ENCODE results near the gene SYNE1. TPM values are rescaled to one million over a fixed set of nuclear protein-coding genes. Genes with fewer than 3 reads are reported as not detected.

The SYNE1 gene
- total RNA-seq, 4 donors from 2014 or later: 78.9 to 352 (median 113) TPM

DNA sequence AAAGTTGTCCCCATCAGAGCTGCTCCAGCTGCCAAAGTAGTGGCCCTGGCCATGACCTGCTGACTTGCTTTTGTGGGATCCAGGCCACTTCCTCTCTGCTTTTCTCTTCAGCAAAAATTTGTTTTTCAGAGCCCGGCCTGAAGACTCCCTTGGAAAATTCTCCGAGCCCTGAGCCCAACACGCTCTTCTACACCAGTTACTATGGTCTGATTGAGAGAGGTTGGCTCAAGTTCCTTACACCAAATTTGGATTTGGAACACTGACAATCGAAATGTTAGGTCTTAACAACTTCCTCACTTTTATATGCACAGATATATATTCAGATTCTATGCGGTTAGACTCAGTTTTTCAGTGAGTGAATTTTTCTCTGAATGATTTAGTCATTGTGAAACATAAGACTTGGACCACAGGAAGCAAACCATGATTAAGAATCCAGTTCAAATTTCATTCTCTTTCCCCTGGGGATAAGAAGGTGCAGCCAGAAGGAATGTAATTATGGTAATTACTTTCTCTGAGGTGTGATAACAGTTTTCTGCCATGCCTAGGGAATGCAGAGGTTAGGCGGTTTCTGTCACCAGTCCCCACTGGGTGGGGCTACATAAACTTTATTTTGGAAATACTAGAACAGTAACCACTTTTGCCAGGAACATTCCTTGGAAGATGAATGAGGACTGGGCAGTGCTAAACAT, 365.2 kb downstream of the SYNE1 start:
- DNase-seq (ENCODE audit: low spot score): no peak
- TF ChIP-seq, protein P1, sequence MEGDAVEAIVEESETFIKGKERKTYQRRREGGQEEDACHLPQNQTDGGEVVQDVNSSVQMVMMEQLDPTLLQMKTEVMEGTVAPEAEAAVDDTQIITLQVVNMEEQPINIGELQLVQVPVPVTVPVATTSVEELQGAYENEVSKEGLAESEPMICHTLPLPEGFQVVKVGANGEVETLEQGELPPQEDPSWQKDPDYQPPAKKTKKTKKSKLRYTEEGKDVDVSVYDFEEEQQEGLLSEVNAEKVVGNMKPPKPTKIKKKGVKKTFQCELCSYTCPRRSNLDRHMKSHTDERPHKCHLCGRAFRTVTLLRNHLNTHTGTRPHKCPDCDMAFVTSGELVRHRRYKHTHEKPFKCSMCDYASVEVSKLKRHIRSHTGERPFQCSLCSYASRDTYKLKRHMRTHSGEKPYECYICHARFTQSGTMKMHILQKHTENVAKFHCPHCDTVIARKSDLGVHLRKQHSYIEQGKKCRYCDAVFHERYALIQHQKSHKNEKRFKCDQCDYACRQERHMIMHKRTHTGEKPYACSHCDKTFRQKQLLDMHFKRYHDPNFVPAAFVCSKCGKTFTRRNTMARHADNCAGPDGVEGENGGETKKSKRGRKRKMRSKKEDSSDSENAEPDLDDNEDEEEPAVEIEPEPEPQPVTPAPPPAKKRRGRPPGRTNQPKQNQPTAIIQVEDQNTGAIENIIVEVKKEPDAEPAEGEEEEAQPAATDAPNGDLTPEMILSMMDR (IDR thresholded peaks at IDR 0.05): no peak

DNA sequence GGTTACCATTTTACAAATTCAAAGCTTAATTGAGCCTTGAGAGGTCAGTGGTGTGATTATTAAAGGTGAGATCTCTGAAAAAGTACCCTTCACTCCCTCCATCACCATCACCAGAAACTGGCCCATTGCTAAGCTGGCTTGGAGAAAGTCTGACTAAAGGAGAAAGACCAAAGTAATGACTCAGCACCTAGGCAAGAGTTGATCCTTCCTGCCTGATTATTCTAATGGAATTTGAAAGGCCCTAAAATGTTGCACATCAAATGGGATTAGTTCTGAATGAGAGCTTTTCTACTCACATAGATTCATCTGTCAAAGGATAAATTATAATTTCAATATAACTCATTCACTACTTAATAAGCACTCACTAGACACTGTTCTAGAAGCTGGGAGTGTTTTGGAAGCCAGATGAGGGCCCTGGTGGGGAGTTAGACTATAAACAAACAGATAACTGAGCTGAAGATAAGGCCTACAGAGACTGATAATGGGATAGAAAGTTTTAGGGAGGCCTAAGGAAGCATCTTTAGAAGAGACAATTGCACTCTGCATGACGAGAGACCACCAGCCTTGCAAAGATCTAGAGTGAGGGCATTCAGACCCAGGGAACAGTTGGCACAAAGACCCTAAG, 366.7 kb downstream of the SYNE1 start:
- ATAC-seq (ENCODE audit: low FRiP score) (peak; percentile 61), DNase-seq (ENCODE audit: low spot score) (no peak)
- TF ChIP-seq, protein P1 (IDR thresholded peaks at IDR 0.05): no peak

More for the DNA sequence above, 365.2 kb downstream of the SYNE1 start:
- peak; percentile 54 for ATAC-seq (ENCODE audit: low FRiP score)

DNA sequence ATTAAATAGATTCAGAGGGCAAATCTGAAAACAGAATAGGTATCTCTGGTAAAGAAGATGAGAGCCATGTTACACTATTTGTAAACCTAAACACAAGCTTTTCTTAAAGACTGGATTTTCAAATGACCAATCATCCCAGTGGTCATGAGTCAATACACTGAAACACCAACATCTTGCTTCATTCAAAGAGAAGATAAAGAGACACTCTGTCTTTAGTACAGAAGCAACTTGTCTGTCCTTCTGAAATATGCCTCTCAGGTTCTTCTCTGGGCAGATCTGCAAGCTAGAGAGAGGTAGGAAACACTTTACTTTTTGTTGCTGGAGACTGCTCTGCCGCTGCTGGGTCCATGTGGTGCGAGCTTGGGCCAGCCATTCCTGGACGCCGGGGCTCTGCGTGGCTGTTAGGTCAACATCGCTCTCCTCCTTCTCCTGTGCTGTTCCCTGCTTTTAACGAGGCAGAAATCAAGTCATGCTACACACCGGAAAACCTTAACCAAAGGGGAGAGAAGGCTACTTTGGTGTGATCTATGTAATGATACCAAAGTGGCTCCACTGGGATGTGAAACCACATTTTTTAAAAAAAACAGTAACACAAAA, 368.2 kb downstream of the SYNE1 start:
- no peak for ATAC-seq (ENCODE audit: low FRiP score)
- DNase-seq (ENCODE audit: low spot score): no peak
- TF ChIP-seq, protein P1 (IDR thresholded peaks at IDR 0.05): no peak

DNA sequence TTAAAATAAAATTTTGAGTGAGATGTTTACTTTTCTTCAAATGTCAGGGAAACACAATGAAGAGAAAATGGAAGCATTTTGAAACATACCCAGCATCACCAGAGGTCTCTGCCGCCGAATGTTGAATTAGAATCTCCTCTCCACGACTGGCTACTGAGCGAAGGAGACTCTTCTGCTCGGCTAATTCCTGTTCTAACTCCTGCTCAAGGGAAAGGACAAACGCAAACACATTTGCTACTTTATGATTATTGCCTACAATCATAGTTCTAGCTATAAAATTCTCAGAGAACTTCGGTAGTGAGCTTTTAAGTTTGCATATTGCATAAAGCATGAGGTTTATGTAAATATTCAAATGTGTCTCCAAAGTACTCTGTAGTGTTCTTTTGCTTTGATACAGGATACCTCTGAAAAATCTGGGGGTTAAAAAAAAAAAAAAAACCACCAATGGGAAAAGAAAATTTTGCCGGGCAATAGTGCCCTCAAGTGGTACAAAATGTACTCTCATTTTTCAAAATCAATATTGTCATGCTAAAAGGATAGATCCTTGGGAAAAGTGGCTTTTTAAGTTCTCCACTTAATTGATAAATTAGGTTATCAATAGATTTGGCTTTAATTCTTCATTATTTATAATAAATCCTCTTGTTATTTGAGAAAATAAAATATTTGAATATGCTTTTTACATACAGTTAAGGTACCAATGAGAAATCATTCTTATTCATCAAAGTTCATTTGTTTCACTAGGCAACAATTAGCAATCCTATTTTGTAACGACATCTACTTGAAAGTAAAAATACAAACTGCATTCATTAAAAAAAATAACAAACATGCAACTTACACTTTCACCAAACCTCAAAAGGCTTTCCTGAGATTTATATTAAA, 369.0 kb downstream of the SYNE1 start:
- DNase-seq (ENCODE audit: low spot score): no peak

DNA sequence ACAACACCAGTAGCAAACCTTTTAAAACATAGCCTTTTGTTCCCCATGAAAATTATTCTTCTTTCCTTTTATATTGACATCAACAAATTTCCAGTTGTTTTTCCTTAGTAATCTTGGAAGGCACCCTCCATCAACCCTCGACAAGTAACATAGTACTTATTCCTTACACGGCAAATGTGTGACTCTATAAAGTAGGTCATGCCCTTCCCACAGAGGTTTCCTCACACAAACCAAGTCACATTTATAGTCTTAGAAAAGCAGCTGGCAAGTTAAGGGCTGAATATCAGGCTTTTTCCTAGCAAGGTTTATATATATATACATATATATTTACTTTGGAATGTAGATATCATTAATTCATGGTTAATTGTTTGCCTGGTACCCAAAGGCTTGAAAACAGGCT, 371.5 kb downstream of the SYNE1 start:
- TF ChIP-seq, protein P1 (IDR thresholded peaks at IDR 0.05): no peak

More for the DNA sequence above, 369.0 kb downstream of the SYNE1 start:
- TF ChIP-seq, protein P1 (IDR thresholded peaks at IDR 0.05): no peak
- ATAC-seq (ENCODE audit: low FRiP score): no peak

DNA sequence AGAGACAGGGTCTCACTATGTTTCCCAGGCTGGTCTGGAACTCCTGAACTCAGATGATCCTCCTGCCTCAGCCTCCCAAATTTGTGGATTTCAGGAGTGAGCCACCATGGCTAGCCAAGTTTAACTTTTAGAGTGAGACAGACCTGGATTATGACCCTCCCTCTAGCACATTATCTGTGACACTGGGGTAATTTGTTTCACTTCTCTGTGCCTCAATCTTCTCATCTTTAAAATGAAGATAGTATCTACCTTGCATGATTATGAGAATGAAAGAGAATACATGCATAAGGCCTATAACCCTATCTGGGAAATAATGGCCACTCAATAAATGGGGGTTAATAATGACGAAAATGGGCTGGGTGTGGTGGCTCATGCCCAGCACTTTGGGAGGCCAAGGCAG, 373.6 kb downstream of the SYNE1 start:
- TF ChIP-seq, protein P1 (IDR thresholded peaks at IDR 0.05): no peak
- no peak for DNase-seq (ENCODE audit: low spot score)
- ATAC-seq (ENCODE audit: low FRiP score): no peak

More for the DNA sequence above, 371.5 kb downstream of the SYNE1 start:
- DNase-seq (ENCODE audit: low spot score) (no peak), ATAC-seq (ENCODE audit: low FRiP score) (no peak)
